Coronary artery (tissue), 2 donors: ENCODE data around the gene MYO1C.
"Not testable (repeated sequence)": the region's sequence is repeated elsewhere in the genome, so short reads cannot be mapped to it uniquely, and the experiment has no call there.

Experiments
- DNase-seq: peaks from one replicate; pipeline ENCODE4 v3.0.0-alpha.2; 2017; ENCODE audit warnings: low spot score
- H3K27ac ChIP-seq, 2 donors: fragments of 200-600 bp; sonication (generic); one replicate each; pipeline ENCODE4 v1.5.1; 2016 to 2019
- H3K4me3 ChIP-seq: fragments of 200-600 bp; sonication (generic); 2 replicates; pipeline ENCODE4 v1.5.1; 2016; ENCODE audit warnings: mild to moderate bottlenecking, moderate library complexity
- CTCF ChIP-seq: fragments of 200-600 bp; sonication (generic); IDR thresholded peaks from one replicate; pipeline ENCODE4 v1.5.1; 2019; ENCODE audit warnings: antibody characterized with exemption

The MYO1C gene

GRCh38 chr17:1532836-1533602 lies 40.5 kb upstream of the MYO1C start:
- peak; percentile 21 for TF ChIP-seq CTCF
- no peak overlapping the region for H3K27ac ChIP-seq
- DNase-seq = no peak
- H3K4me3 ChIP-seq = no peak overlapping the region

- no peak for DNase-seq
- no peak overlapping the region for H3K27ac ChIP-seq
- TF ChIP-seq CTCF = no peak
- no peak overlapping the region for H3K4me3 ChIP-seq
Observed at GRCh38 chr17:1529863-1530262, 37.4 kb upstream of the MYO1C start.

- not testable (repeated sequence) for H3K27ac ChIP-seq, DNase-seq, H3K4me3 ChIP-seq
Observed at GRCh38 chr17:1526876-1527275, 34.4 kb upstream of the MYO1C start.

GRCh38 chr17:1522626-1523025 lies 30.1 kb upstream of the MYO1C start:
- no peak overlapping the region for H3K27ac ChIP-seq
- no peak overlapping the region for H3K4me3 ChIP-seq
- TF ChIP-seq CTCF = no peak
- DNase-seq = no peak

- no peak for DNase-seq
- no peak for TF ChIP-seq CTCF
- Histone ChIP-seq H3K4me3 (no peak overlapping the region), H3K27ac (no peak overlapping the region)
Observed at GRCh38 chr17:1521086-1521640, 28.7 kb upstream of the MYO1C start.

GRCh38 chr17:1519678-1520077 lies 27.2 kb upstream of the MYO1C start:
- H3K27ac ChIP-seq = no peak overlapping the region
- TF ChIP-seq CTCF = no peak
- no peak overlapping the region for H3K4me3 ChIP-seq
- no peak for DNase-seq

GRCh38 chr17:1518410-1518809 lies 25.9 kb upstream of the MYO1C start:
- TF ChIP-seq CTCF = no peak
- H3K4me3 ChIP-seq = no peak overlapping the region
- no peak overlapping the region for H3K27ac ChIP-seq
- DNase-seq = no peak
